ENCODE measurements around the gene SLC5A1. TPM values are rescaled to one million over a fixed set of nuclear protein-coding genes. Genes with fewer than 3 reads are reported as not detected.

The SLC5A1 gene
- total RNA-seq, 3 donors from 2014 or later, result 1.3 to 5.3 TPM; not detected in 1

- H3K27me3 ChIP-seq, result no peaks in the 10 kb centered on the region
- no peak for TF ChIP-seq POLR2A (IDR thresholded peaks at IDR 0.05)
- TF ChIP-seq, protein P1, sequence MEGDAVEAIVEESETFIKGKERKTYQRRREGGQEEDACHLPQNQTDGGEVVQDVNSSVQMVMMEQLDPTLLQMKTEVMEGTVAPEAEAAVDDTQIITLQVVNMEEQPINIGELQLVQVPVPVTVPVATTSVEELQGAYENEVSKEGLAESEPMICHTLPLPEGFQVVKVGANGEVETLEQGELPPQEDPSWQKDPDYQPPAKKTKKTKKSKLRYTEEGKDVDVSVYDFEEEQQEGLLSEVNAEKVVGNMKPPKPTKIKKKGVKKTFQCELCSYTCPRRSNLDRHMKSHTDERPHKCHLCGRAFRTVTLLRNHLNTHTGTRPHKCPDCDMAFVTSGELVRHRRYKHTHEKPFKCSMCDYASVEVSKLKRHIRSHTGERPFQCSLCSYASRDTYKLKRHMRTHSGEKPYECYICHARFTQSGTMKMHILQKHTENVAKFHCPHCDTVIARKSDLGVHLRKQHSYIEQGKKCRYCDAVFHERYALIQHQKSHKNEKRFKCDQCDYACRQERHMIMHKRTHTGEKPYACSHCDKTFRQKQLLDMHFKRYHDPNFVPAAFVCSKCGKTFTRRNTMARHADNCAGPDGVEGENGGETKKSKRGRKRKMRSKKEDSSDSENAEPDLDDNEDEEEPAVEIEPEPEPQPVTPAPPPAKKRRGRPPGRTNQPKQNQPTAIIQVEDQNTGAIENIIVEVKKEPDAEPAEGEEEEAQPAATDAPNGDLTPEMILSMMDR (IDR thresholded peaks at IDR 0.05), result no peak
- TF ChIP-seq POLR2AphosphoS5 (IDR thresholded peaks at IDR 0.05), result no peak
- H3K36me3 ChIP-seq, result no peaks in the 10 kb centered on the region
- no peak overlapping the region for H3K27ac ChIP-seq
- H3K9me3 ChIP-seq, result no peaks in the 10 kb centered on the region
- no peak for DNase-seq (ENCODE audit: low spot score in 2 of 2)
- no peak overlapping the region for H3K4me3 ChIP-seq
- intact Hi-C loops (cut with DNase I; ENCODE audit: low total_unique reads), result no loop called here
- no peaks in the 10 kb centered on the region for H3K4me1 ChIP-seq
These were observed 34.1 kb downstream of the SLC5A1 start for GRCh38 chr22:32077151-32077550.

- H3K9me3 ChIP-seq, result no peaks in the 10 kb centered on the region
- peak overlapping the region in 1 of 2 donors; percentile 43 for H3K27ac ChIP-seq
- no peaks in the 10 kb centered on the region for H3K27me3 ChIP-seq
- H3K4me1 ChIP-seq, result no peaks in the 10 kb centered on the region
- intact Hi-C loops (cut with DNase I; ENCODE audit: low total_unique reads), result no loop called here
- H3K4me3 ChIP-seq, result no peak overlapping the region
- DNase-seq (ENCODE audit: low spot score in 2 of 2), result no peak
- no peaks in the 10 kb centered on the region for H3K36me3 ChIP-seq
- TF ChIP-seq POLR2AphosphoS5 (IDR thresholded peaks at IDR 0.05), result no peak
- TF ChIP-seq, protein P1 (IDR thresholded peaks at IDR 0.05), result no peak
- TF ChIP-seq POLR2A (IDR thresholded peaks at IDR 0.05), result no peak
These were observed 36.3 kb downstream of the SLC5A1 start for GRCh38 chr22:32079130-32080089.

- no peak for DNase-seq (ENCODE audit: low spot score in 2 of 2)
These were observed 37.8 kb downstream of the SLC5A1 start for GRCh38 chr22:32080904-32081303.

GRCh38 chr22:32082331-32082730 lies 39.3 kb downstream of the SLC5A1 start:
- Histone ChIP-seq H3K36me3 (no peaks in the 10 kb centered on the region), H3K9me3 (no peaks in the 10 kb centered on the region), H3K4me3 (no peak overlapping the region), H3K27me3 (no peaks in the 10 kb centered on the region), H3K27ac (no peak overlapping the region), H3K4me1 (no peaks in the 10 kb centered on the region)
- TF ChIP-seq POLR2AphosphoS5 (IDR thresholded peaks at IDR 0.05), result no peak
- no peak for TF ChIP-seq POLR2A (IDR thresholded peaks at IDR 0.05)
- TF ChIP-seq, protein P1 (IDR thresholded peaks at IDR 0.05), result no peak
- no peak for DNase-seq (ENCODE audit: low spot score in 2 of 2)
- intact Hi-C loops (cut with DNase I; ENCODE audit: low total_unique reads), result no loop called here

More at GRCh38 chr22:32080904-32081303, 37.8 kb downstream of the SLC5A1 start:
- H3K27me3 ChIP-seq, result no peaks in the 10 kb centered on the region
- H3K4me3 ChIP-seq, result no peak overlapping the region
- H3K27ac ChIP-seq, result no peak overlapping the region
- no peaks in the 10 kb centered on the region for H3K36me3 ChIP-seq
- no peaks in the 10 kb centered on the region for H3K4me1 ChIP-seq
- no peaks in the 10 kb centered on the region for H3K9me3 ChIP-seq
- intact Hi-C loops (cut with DNase I; ENCODE audit: low total_unique reads), result no loop called here
- no peak for TF ChIP-seq POLR2AphosphoS5 (IDR thresholded peaks at IDR 0.05)
- TF ChIP-seq, protein P1 (IDR thresholded peaks at IDR 0.05), result peak in 2 of 3 donors; percentile 61 to 68

DNA sequence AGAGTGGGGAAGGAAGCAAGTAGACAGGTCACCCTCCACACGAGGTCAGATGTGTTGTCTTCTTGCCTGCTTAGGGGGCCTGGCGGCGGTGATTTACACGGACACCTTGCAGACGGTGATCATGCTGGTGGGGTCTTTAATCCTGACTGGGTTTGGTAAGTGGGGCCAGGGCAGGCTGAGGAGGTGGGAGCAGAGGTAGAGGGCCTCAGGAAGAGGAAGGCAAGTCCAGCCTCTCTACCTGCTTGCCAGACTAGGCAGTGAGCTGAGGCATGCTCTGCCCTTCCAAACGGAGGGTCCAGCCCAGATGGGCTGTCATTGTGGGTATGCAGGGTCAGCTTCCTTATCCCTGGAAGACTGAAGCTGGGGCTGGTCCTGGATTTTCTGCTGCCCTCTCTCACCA lies 39.9 kb downstream of the SLC5A1 start:
- intact Hi-C loops (cut with DNase I; ENCODE audit: low total_unique reads), result no loop called here
- TF ChIP-seq POLR2A (IDR thresholded peaks at IDR 0.05) (no peak), POLR2AphosphoS5 (IDR thresholded peaks at IDR 0.05) (no peak)
- TF ChIP-seq, protein P1 (IDR thresholded peaks at IDR 0.05), result no peak
- Histone ChIP-seq H3K4me1 (no peaks in the 10 kb centered on the region), H3K27ac (no peak overlapping the region), H3K4me3 (no peak overlapping the region), H3K9me3 (no peaks in the 10 kb centered on the region), H3K36me3 (no peaks in the 10 kb centered on the region), H3K27me3 (no peaks in the 10 kb centered on the region)
- DNase-seq (ENCODE audit: low spot score in 2 of 2), result no peak
